ENCODE results near the gene C5.

Gene C5

DNA sequence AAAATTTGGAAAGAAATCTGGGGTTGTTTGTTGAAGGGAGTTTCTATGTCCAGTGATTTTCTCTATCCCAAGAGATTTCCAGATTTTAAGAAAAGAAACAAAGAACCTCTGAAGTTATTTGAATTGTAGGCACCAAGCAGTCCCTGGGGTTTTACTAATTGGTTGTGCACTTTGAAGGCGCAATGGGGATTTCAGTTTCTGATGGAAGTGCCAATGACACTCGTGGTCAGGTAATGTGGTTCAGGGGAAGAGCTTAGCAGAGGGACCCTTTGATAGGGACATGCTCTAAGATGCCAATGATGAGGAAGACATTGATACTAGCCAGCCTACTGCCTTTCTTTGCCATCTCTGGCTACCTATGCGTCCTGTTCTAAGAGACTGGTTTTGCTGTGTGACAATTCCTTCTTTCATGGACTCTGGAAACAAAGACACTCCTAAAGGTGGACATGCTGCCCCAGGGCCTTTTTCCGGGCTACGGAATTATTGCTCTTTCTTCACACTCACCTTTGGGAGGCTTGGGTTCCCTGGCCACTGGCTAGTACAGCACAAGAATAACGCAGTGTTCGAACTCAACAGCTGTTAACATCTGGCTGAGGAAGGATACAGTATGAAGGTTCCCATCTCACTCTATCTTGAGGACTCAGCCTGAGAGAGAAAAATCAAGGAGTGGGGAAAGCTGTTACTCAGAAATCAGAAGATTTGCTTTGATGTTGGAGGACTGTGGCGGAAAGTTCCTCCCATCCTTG is 116.6 kb downstream of the C5 start:
- peak overlapping the region; percentile 60; the same call in 1 of the 2 replicates for H3K27ac ChIP-seq (replicated peaks)
- TF ChIP-seq, protein P1, sequence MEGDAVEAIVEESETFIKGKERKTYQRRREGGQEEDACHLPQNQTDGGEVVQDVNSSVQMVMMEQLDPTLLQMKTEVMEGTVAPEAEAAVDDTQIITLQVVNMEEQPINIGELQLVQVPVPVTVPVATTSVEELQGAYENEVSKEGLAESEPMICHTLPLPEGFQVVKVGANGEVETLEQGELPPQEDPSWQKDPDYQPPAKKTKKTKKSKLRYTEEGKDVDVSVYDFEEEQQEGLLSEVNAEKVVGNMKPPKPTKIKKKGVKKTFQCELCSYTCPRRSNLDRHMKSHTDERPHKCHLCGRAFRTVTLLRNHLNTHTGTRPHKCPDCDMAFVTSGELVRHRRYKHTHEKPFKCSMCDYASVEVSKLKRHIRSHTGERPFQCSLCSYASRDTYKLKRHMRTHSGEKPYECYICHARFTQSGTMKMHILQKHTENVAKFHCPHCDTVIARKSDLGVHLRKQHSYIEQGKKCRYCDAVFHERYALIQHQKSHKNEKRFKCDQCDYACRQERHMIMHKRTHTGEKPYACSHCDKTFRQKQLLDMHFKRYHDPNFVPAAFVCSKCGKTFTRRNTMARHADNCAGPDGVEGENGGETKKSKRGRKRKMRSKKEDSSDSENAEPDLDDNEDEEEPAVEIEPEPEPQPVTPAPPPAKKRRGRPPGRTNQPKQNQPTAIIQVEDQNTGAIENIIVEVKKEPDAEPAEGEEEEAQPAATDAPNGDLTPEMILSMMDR (IDR thresholded peaks at IDR 0.05; ENCODE audit: insufficient read depth, low read length): no peak
- TF ChIP-seq POLR2AphosphoS5 (IDR thresholded peaks at IDR 0.05; ENCODE audit: low read depth) (no peak), GABPA (IDR thresholded peaks at IDR 0.05; ENCODE audit: low read depth) (no peak), SPI1 (IDR thresholded peaks at IDR 0.05; ENCODE audit: borderline replicate concordance, low read depth) (no peak)
- TF ChIP-seq, protein P2, sequence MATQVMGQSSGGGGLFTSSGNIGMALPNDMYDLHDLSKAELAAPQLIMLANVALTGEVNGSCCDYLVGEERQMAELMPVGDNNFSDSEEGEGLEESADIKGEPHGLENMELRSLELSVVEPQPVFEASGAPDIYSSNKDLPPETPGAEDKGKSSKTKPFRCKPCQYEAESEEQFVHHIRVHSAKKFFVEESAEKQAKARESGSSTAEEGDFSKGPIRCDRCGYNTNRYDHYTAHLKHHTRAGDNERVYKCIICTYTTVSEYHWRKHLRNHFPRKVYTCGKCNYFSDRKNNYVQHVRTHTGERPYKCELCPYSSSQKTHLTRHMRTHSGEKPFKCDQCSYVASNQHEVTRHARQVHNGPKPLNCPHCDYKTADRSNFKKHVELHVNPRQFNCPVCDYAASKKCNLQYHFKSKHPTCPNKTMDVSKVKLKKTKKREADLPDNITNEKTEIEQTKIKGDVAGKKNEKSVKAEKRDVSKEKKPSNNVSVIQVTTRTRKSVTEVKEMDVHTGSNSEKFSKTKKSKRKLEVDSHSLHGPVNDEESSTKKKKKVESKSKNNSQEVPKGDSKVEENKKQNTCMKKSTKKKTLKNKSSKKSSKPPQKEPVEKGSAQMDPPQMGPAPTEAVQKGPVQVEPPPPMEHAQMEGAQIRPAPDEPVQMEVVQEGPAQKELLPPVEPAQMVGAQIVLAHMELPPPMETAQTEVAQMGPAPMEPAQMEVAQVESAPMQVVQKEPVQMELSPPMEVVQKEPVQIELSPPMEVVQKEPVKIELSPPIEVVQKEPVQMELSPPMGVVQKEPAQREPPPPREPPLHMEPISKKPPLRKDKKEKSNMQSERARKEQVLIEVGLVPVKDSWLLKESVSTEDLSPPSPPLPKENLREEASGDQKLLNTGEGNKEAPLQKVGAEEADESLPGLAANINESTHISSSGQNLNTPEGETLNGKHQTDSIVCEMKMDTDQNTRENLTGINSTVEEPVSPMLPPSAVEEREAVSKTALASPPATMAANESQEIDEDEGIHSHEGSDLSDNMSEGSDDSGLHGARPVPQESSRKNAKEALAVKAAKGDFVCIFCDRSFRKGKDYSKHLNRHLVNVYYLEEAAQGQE (IDR thresholded peaks at IDR 0.05; ENCODE audit: insufficient replicate concordance, low read depth): no peak

DNA sequence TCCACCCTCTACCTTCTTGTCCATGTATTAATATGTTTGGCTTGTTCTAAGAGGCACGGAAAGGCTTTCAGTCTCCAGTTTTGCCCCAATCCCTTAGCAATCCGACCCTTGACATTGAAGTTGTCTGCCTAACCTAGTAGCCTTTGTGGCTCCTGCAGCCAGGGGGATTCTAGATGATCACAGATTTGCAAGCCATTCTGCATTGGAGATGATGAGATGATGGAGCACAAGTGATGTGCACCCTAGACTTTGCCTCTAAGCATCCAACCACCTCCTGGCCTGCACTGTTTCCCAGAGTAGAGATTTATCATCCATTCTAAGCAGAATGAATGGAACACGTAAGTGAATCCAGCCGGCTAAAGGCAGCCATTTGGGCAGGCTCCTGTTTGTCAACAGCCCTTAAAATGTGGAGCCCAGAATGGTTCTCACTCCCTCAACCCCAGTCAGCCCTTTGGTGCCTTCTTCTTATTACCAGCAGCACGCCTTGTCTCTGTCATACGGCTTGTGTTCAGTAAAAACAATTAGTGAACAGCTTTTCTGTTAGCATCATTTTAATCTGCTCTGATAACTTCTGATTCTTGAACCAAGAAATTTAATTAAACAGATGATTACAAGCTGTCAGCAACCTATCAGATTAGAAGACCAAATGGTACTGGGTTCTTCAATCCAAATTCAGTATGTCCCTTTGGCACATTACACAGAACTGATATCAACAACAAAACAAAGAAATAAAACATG is 117.8 kb downstream of the C5 start:
- H3K4me3 ChIP-seq (replicated peaks; ENCODE audit: insufficient read depth, low read length): no peak overlapping the region
- DNase-seq (ENCODE audit: low read depth in 1 of 2, low spot score in 1 of 2): no peak
- H3K27me3 ChIP-seq (ENCODE audit: insufficient read depth, poor library complexity, severe bottlenecking): no peaks in the 10 kb centered on the region
- peak overlapping the region; percentile 48 for H3K27ac ChIP-seq (replicated peaks)
- TF ChIP-seq GABPA (IDR thresholded peaks at IDR 0.05; ENCODE audit: low read depth) (no peak), POLR2AphosphoS5 (IDR thresholded peaks at IDR 0.05; ENCODE audit: low read depth) (no peak), SPI1 (IDR thresholded peaks at IDR 0.05; ENCODE audit: borderline replicate concordance, low read depth) (no peak)
- TF ChIP-seq, protein P1 (IDR thresholded peaks at IDR 0.05; ENCODE audit: insufficient read depth, low read length): no peak
- TF ChIP-seq, protein P2 (IDR thresholded peaks at IDR 0.05; ENCODE audit: insufficient replicate concordance, low read depth): no peak

More for the DNA sequence above, 116.6 kb downstream of the C5 start:
- Histone ChIP-seq H3K27me3 (ENCODE audit: insufficient read depth, poor library complexity, severe bottlenecking) (no peaks in the 10 kb centered on the region), H3K4me3 (replicated peaks; ENCODE audit: insufficient read depth, low read length) (no peak overlapping the region)
- no peak for DNase-seq (ENCODE audit: low read depth in 1 of 2, low spot score in 1 of 2)

DNA sequence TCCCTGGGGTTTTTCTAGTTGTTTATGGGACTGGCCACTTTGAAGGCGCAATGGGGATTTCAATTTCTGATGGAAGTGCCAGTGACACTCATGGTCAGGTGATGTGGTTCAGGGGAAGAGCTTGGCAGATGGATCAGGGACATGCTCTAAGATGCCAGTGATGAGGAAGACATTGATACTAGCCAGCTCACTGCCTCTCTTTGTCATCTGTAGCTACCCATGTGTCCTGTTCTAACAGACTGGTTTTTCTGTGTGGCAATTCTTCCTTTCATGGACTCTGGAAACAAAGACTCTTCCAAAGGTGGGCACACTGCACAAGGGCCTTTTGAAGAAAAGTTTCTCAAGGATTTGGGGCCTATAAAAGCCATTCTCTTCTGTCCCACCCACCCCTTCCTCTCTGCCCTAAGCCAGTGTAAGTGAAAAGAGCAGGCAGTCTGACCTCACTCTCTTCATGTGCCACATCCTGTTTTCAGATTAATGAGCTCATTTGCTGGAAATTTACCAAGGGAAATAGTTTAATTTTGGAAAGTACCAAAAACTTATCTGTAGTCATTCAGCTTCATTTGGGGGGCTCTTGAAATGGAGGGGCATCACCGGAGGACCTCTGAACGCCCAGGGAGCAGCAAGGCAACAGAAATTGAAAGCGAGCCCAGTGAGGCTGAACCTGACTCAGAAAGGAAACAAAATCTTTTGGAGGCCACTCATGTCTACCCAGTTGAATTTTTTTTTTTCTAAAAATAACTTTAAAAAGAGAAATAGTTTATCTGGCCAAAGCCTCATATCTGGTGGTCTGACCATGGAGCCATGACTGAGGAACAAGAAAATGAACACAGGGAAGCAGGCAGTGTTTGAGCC is 118.6 kb downstream of the C5 start:
- TF ChIP-seq, protein P1 (IDR thresholded peaks at IDR 0.05; ENCODE audit: insufficient read depth, low read length): no peak
- TF ChIP-seq SPI1 (IDR thresholded peaks at IDR 0.05; ENCODE audit: borderline replicate concordance, low read depth): peak; percentile 73
- no peak for TF ChIP-seq POLR2AphosphoS5 (IDR thresholded peaks at IDR 0.05; ENCODE audit: low read depth)

More for the DNA sequence above, 118.6 kb downstream of the C5 start:
- Histone ChIP-seq H3K4me3 (replicated peaks; ENCODE audit: insufficient read depth, low read length) (no peak overlapping the region), H3K27me3 (ENCODE audit: insufficient read depth, poor library complexity, severe bottlenecking) (no peaks in the 10 kb centered on the region), H3K27ac (replicated peaks) (peak overlapping the region; percentile 48)
- peak in 1 of 2 experiments; percentile 63 for DNase-seq (ENCODE audit: low read depth in 1 of 2, low spot score in 1 of 2)
